Hepatocyte (in vitro differentiated cells): ENCODE data around the gene LSM12.

Experiments
- CTCF ChIP-seq: fragments of 200-600 bp; sonication (generic); IDR thresholded peaks from 2 replicates; pipeline ENCODE4 v1.5.1; 2016; ENCODE audit warnings: antibody characterized with exemption, mild to moderate bottlenecking; ENCODE audit not compliant: poor library complexity
- EZH2 ChIP-seq: fragments of 200-600 bp; sonication (generic); IDR thresholded peaks from 2 replicates; pipeline ENCODE4 v1.6.1; 2016; ENCODE audit warnings: antibody characterized with exemption, mild to moderate bottlenecking, borderline replicate concordance

GRCh38 chr17:44091200-44091997 is 24.9 kb upstream of the LSM12 start:
- TF ChIP-seq CTCF (no peak), EZH2 (no peak)
